Liver (tissue), 9 donors: ENCODE data around the gene HIF1AN. TPM values are rescaled to one million over a fixed set of nuclear protein-coding genes. Genes with fewer than 3 reads are reported as not detected.

Source experiments
- DNase-seq: peaks from one replicate; pipeline ENCODE4 v3.0.0-alpha.2; 2017; ENCODE audit warnings: low spot score
- H3K27ac ChIP-seq, 2 donors: one replicate each; pipeline ENCODE4 v1.7.0; 2013; ENCODE audit warnings: inconsistent platforms in 2 of 2, low read length in 2 of 2, control low read depth in 1 of 2, low read depth in 1 of 2, mild to moderate bottlenecking in 1 of 2
- H3K27me3 ChIP-seq, 4 donors: one replicate each; pipeline versions ENCODE4 v1.6.1 to v1.7.0; 2013; ENCODE audit warnings: low read length in 3 of 4, inconsistent platforms in 1 of 4, mild to moderate bottlenecking in 1 of 4, moderate library complexity in 1 of 4; ENCODE audit not compliant: control insufficient read depth in 4 of 4, insufficient read depth in 4 of 4
- H3K36me3 ChIP-seq, 4 donors: one replicate each; pipeline versions ENCODE4 v1.6.1 to v1.7.0; 2013; ENCODE audit warnings: low read length in 3 of 4, mild to moderate bottlenecking in 3 of 4, low read depth in 1 of 4, moderate library complexity in 1 of 4; ENCODE audit not compliant: control insufficient read depth in 4 of 4, insufficient read depth in 3 of 4
- H3K4me1 ChIP-seq, 4 donors: one replicate each; pipeline versions ENCODE4 v1.6.1 to v1.7.0; 2013; ENCODE audit warnings: low read length in 3 of 4, mild to moderate bottlenecking in 3 of 4, moderate library complexity in 1 of 4; ENCODE audit not compliant: control insufficient read depth in 4 of 4, insufficient read depth in 4 of 4
- H3K4me3 ChIP-seq, 3 donors: one replicate each; pipeline versions ENCODE4 v1.6.1 to v1.7.0; 2013; ENCODE audit warnings: low read length in 3 of 3, control low read depth in 1 of 3, low read depth in 1 of 3, mild to moderate bottlenecking in 1 of 3
- H3K9ac ChIP-seq, 2 donors: one replicate each; pipeline ENCODE4 v1.7.0; 2013; ENCODE audit warnings: low read length in 2 of 2, mild to moderate bottlenecking in 2 of 2, moderate library complexity in 2 of 2, control low read depth in 1 of 2, low read depth in 1 of 2
- H3K9me3 ChIP-seq, 4 donors: one replicate each; pipeline versions ENCODE4 v1.6.1 to v1.7.0; 2013; ENCODE audit warnings: low read length in 3 of 4; ENCODE audit not compliant: control insufficient read depth in 4 of 4
- EGR1 ChIP-seq, 2 donors: IDR thresholded peaks; 2 replicates each; pipeline ENCODE4 v1.6.1; 2016 to 2018; ENCODE audit warnings: antibody characterized with exemption in 2 of 2, low read depth in 2 of 2
- FOXA1 ChIP-seq: IDR thresholded peaks from 2 replicates; pipeline ENCODE4 v1.6.1; 2016; ENCODE audit warnings: antibody characterized with exemption
- FOXA2 ChIP-seq: IDR thresholded peaks from 2 replicates; pipeline ENCODE4 v1.6.1; 2016; ENCODE audit warnings: antibody characterized with exemption
- GABPA ChIP-seq, 2 donors: IDR thresholded peaks in 1 of 2; conservative IDR thresholded peaks in 1 of 2; 2 replicates each; pipeline ENCODE4 v1.6.1; 2016; ENCODE audit warnings: antibody characterized with exemption in 2 of 2, mild to moderate bottlenecking in 1 of 2, moderate library complexity in 1 of 2
- HNF4A ChIP-seq, 2 donors: conservative IDR thresholded peaks; 2 replicates each; pipeline ENCODE4 v1.6.1; 2016; ENCODE audit warnings: antibody characterized with exemption in 2 of 2, mild to moderate bottlenecking in 2 of 2
- HNF4G ChIP-seq: IDR thresholded peaks from 2 replicates; pipeline ENCODE4 v1.6.1; 2016; ENCODE audit warnings: antibody characterized with exemption
- JUND ChIP-seq, 2 donors: IDR thresholded peaks; 2 replicates each; pipeline ENCODE4 v1.6.1; 2016; ENCODE audit warnings: antibody characterized with exemption in 2 of 2
- NR2F2 ChIP-seq: IDR thresholded peaks from 2 replicates; pipeline ENCODE4 v1.6.1; 2016; ENCODE audit warnings: antibody characterized with exemption
- RAD21 ChIP-seq, 2 donors: IDR thresholded peaks; 2 replicates each; pipeline ENCODE4 v1.6.1; 2016; ENCODE audit warnings: antibody characterized with exemption in 2 of 2, mild to moderate bottlenecking in 2 of 2
- RXRA ChIP-seq, 2 donors: IDR thresholded peaks; 2 replicates each; pipeline ENCODE4 v1.6.1; 2017 to 2018; ENCODE audit warnings: antibody characterized with exemption in 2 of 2, mild to moderate bottlenecking in 1 of 2
- SP1 ChIP-seq: IDR thresholded peaks from 2 replicates; pipeline ENCODE4 v1.6.1; 2018; ENCODE audit warnings: antibody characterized with exemption, mild to moderate bottlenecking
- TAF1 ChIP-seq: conservative IDR thresholded peaks from 2 replicates; pipeline ENCODE4 v1.6.1; 2016; ENCODE audit warnings: antibody characterized with exemption, mild to moderate bottlenecking
- YY1 ChIP-seq: IDR thresholded peaks from 2 replicates; pipeline ENCODE4 v1.6.1; 2016; ENCODE audit warnings: antibody characterized with exemption, mild to moderate bottlenecking
- WGBS: extraction: QIAGEN DNeasy Blood & Tissue Kit; methylation state at CpG from one replicate; pipeline ENCODE4 v1.1.7; 2013; 5-methylcytosine and 5-hydroxymethylcytosine counted together
- polyA plus RNA-seq, 2 donors: library from polyadenylated mRNA; stranded (reverse) in 1 of 2; unstranded in 1 of 2; fragments of 200-250 nt in 1 of 2; fragments of >200 nt in 1 of 2; fragmentation: Nextera tagmentation in 1 of 2; extraction: Ambion mirVana in 1 of 2; gene quantifications; one replicate each; pipeline versions ENCODE4 v1.2.1 to v1.2.3, GENCODE V29; 2013 to 2015
- total RNA-seq, 2 donors: library from RNA; depleted of rRNA; stranded (reverse); fragments of >200 nt; gene quantifications; one replicate each; pipeline ENCODE4 v1.2.3, GENCODE V29; 2014
- TF ChIP-seq, protein P1 (sequence below): IDR thresholded peaks from 2 replicates; pipeline ENCODE4 v1.6.1; 2016; ENCODE audit warnings: antibody characterized with exemption, mild to moderate bottlenecking
- TF ChIP-seq, protein P2 (sequence below): fragments of 150-350 bp; IDR thresholded peaks from 2 replicates; pipeline ENCODE4 v1.5.1; 2017; ENCODE audit warnings: improper control_type of control experiment, low read depth, low read length; ENCODE audit not compliant: missing input control
- TF ChIP-seq, protein P3 (sequence below): IDR thresholded peaks from 2 replicates; pipeline ENCODE4 v1.6.1; 2016; ENCODE audit warnings: antibody characterized with exemption
- TF ChIP-seq, protein P4 (sequence below): IDR thresholded peaks from 2 replicates; pipeline ENCODE4 v1.6.1; 2016; ENCODE audit warnings: antibody characterized with exemption
- TF ChIP-seq, protein P5 (sequence below): IDR thresholded peaks from 2 replicates; pipeline ENCODE4 v1.6.1; 2016; ENCODE audit warnings: antibody characterized with exemption
- donor health status: healthy.
- donor health status: healthy.
- donor health status: healthy.
- donor health status: healthy.
- donor health status: healthy.

Gene HIF1AN
- total and polyA plus RNA-seq, 4 donors, result 4.6 to 10.7 (median 7.5) TPM

DNA sequence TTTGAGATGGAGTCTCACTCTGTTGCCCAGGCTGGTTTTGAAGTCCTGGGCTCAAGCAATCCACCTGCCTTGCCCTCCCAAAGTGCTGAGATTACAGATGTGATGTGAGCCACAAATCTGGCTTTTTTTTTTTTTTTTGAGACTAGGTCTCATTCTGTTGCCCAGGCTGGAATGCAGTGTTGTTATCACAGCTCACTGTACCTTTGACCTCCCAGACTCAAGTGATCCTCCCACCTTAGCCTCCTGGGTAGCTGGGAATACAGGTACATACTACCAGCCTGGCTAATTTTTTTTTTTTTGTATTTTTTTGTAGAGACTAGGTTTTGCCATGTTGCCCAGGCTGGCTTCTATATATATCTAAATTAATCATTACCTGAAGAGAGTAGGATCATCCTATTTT lies 62.4 kb downstream of the HIF1AN start:
- peaks cover 0 to 6% (median 3%) of the 10 kb centered on the region in 4 donors for H3K27me3 ChIP-seq
- TF ChIP-seq TAF1, result no peak
- TF ChIP-seq, protein P1, sequence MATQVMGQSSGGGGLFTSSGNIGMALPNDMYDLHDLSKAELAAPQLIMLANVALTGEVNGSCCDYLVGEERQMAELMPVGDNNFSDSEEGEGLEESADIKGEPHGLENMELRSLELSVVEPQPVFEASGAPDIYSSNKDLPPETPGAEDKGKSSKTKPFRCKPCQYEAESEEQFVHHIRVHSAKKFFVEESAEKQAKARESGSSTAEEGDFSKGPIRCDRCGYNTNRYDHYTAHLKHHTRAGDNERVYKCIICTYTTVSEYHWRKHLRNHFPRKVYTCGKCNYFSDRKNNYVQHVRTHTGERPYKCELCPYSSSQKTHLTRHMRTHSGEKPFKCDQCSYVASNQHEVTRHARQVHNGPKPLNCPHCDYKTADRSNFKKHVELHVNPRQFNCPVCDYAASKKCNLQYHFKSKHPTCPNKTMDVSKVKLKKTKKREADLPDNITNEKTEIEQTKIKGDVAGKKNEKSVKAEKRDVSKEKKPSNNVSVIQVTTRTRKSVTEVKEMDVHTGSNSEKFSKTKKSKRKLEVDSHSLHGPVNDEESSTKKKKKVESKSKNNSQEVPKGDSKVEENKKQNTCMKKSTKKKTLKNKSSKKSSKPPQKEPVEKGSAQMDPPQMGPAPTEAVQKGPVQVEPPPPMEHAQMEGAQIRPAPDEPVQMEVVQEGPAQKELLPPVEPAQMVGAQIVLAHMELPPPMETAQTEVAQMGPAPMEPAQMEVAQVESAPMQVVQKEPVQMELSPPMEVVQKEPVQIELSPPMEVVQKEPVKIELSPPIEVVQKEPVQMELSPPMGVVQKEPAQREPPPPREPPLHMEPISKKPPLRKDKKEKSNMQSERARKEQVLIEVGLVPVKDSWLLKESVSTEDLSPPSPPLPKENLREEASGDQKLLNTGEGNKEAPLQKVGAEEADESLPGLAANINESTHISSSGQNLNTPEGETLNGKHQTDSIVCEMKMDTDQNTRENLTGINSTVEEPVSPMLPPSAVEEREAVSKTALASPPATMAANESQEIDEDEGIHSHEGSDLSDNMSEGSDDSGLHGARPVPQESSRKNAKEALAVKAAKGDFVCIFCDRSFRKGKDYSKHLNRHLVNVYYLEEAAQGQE, result no peak
- no peak for TF ChIP-seq RXRA (IDR thresholded peaks at IDR 0.05)
- TF ChIP-seq, protein P2, sequence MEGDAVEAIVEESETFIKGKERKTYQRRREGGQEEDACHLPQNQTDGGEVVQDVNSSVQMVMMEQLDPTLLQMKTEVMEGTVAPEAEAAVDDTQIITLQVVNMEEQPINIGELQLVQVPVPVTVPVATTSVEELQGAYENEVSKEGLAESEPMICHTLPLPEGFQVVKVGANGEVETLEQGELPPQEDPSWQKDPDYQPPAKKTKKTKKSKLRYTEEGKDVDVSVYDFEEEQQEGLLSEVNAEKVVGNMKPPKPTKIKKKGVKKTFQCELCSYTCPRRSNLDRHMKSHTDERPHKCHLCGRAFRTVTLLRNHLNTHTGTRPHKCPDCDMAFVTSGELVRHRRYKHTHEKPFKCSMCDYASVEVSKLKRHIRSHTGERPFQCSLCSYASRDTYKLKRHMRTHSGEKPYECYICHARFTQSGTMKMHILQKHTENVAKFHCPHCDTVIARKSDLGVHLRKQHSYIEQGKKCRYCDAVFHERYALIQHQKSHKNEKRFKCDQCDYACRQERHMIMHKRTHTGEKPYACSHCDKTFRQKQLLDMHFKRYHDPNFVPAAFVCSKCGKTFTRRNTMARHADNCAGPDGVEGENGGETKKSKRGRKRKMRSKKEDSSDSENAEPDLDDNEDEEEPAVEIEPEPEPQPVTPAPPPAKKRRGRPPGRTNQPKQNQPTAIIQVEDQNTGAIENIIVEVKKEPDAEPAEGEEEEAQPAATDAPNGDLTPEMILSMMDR, result no peak
- TF ChIP-seq, protein P3, sequence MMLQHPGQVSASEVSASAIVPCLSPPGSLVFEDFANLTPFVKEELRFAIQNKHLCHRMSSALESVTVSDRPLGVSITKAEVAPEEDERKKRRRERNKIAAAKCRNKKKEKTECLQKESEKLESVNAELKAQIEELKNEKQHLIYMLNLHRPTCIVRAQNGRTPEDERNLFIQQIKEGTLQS, result no peak
- TF ChIP-seq, protein P4, sequence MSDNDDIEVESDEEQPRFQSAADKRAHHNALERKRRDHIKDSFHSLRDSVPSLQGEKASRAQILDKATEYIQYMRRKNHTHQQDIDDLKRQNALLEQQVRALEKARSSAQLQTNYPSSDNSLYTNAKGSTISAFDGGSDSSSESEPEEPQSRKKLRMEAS, result no peak
- TF ChIP-seq EGR1 (IDR thresholded peaks at IDR 0.05; ENCODE audit: low read depth in 2 of 2), result no peak
- no peak for TF ChIP-seq SP1
- TF ChIP-seq NR2F2, result no peak
- no peak for TF ChIP-seq FOXA2
- no peak for TF ChIP-seq HNF4G
- TF ChIP-seq FOXA1, result no peak
- no peak overlapping the region for H3K4me3 ChIP-seq
- H3K4me1 ChIP-seq, result no peaks in the 10 kb centered on the region
- no peaks in the 10 kb centered on the region for H3K9me3 ChIP-seq
- no peak overlapping the region for H3K27ac ChIP-seq
- H3K9ac ChIP-seq, result no peak overlapping the region
- DNase-seq, result no peak
- no peaks in the 10 kb centered on the region for H3K36me3 ChIP-seq

DNA sequence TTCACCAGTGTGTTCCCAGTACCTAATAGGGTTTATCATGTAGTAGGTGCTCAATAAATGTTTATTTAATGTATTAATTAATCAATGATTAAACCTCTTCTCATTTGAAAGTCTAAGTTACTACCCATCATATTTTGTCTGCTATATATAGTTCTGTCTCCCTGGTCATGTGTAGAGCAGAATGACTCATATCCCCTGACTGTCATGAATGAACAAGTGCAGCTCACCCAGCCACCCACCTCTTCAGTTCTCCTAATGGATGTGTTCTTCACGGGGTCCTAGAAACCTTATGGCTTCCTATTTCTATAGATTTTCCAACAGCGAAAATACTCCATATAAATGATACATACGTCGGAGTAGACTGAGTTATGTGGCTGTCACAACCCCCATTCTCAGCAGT lies 64.5 kb downstream of the HIF1AN start:
- no peaks in the 10 kb centered on the region for H3K4me1 ChIP-seq
- no peaks in the 10 kb centered on the region for H3K9me3 ChIP-seq
- no peak overlapping the region for H3K9ac ChIP-seq
- no peak overlapping the region for H3K27ac ChIP-seq
- no peaks in the 10 kb centered on the region for H3K36me3 ChIP-seq
- WGBS, result 82% methylated on average over 4 of the region's 4 CpGs
- H3K4me3 ChIP-seq, result no peak overlapping the region
- H3K27me3 ChIP-seq, result peaks cover 0 to 9% (median 3%) of the 10 kb centered on the region in 4 donors
- DNase-seq, result no peak
- no peak for TF ChIP-seq RAD21 (IDR thresholded peaks at IDR 0.05)
- TF ChIP-seq RXRA (IDR thresholded peaks at IDR 0.05), result no peak
- TF ChIP-seq JUND (IDR thresholded peaks at IDR 0.05), result no peak
- TF ChIP-seq, protein P4, result no peak
- no peak for TF ChIP-seq FOXA1
- TF ChIP-seq, protein P1, result no peak
- TF ChIP-seq HNF4A (conservative IDR thresholded peaks at IDR 0.05), result no peak
- no peak for TF ChIP-seq SP1
- TF ChIP-seq GABPA (IDR thresholded peaks at IDR 0.05 in 1 of 2, conservative IDR thresholded peaks at IDR 0.05 in 1 of 2), result no peak
- TF ChIP-seq, protein P5, sequence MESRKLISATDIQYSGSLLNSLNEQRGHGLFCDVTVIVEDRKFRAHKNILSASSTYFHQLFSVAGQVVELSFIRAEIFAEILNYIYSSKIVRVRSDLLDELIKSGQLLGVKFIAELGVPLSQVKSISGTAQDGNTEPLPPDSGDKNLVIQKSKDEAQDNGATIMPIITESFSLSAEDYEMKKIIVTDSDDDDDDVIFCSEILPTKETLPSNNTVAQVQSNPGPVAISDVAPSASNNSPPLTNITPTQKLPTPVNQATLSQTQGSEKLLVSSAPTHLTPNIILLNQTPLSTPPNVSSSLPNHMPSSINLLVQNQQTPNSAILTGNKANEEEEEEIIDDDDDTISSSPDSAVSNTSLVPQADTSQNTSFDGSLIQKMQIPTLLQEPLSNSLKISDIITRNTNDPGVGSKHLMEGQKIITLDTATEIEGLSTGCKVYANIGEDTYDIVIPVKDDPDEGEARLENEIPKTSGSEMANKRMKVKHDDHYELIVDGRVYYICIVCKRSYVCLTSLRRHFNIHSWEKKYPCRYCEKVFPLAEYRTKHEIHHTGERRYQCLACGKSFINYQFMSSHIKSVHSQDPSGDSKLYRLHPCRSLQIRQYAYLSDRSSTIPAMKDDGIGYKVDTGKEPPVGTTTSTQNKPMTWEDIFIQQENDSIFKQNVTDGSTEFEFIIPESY, result no peak
- no peak for TF ChIP-seq HNF4G
- no peak for TF ChIP-seq TAF1
- TF ChIP-seq EGR1 (IDR thresholded peaks at IDR 0.05; ENCODE audit: low read depth in 2 of 2), result no peak
- TF ChIP-seq, protein P2, result no peak
- no peak for TF ChIP-seq YY1
